Mucosa of stomach (tissue), 1 donor: ENCODE measurements around the gene USP17L15.
"Not testable (repeated sequence)": the region's sequence is repeated elsewhere in the genome, so short reads cannot be mapped to it uniquely, and the experiment has no call there.

ENCODE experiments used
- H3K27me3 ChIP-seq: one replicate; pipeline ENCODE4 v1.7.0; 2013; ENCODE audit warnings: mild to moderate bottlenecking, low read length; ENCODE audit not compliant: control insufficient read depth, insufficient read depth
- H3K36me3 ChIP-seq: one replicate; pipeline ENCODE4 v1.7.0; 2013; ENCODE audit warnings: low read length; ENCODE audit not compliant: control insufficient read depth, insufficient read depth
- H3K4me1 ChIP-seq: one replicate; pipeline ENCODE4 v1.7.0; 2013; ENCODE audit warnings: mild to moderate bottlenecking, low read length; ENCODE audit not compliant: control insufficient read depth, insufficient read depth
- H3K4me3 ChIP-seq: one replicate; pipeline ENCODE4 v1.7.0; 2013; ENCODE audit warnings: low read length
- H3K9ac ChIP-seq: one replicate; pipeline ENCODE4 v1.7.0; 2013; ENCODE audit warnings: mild to moderate bottlenecking, low read length, moderate library complexity
- H3K9me3 ChIP-seq: one replicate; pipeline ENCODE4 v1.7.0; 2013; ENCODE audit warnings: mild to moderate bottlenecking, low read length, moderate library complexity; ENCODE audit not compliant: control insufficient read depth
- donor health status: Pancreatic carcinoma.

Gene USP17L15

DNA sequence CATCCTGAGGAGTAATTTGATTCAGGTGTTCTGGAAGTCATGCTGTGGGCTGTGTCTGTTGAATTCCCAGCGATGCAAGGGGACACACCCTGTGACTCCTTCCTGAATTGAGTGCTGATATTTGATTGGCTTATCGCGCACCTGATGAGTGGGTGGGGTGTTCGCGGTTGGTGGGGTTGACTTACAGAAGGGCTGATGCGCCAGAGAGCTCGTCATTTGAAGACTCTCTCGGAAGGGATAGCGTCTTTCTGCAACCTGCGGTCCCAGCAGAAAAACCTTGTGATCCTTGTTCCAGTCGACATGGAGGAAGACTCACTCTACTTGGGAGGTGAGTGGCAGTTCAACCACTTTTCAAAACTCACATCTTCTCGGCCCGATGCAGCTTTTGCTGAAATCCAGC lies 28.4 kb downstream of the USP17L15 start, which contains the start of gene USP17L21:
Gene USP17L21, plus strand, starts transcription at position 301 of the 400 bp plus-strand sequence. Its CDS starts 0 bp downstream, at position 301.
- not testable (repeated sequence) for H3K9me3 ChIP-seq, H3K4me1 ChIP-seq, H3K9ac ChIP-seq, H3K27me3 ChIP-seq, H3K4me3 ChIP-seq, H3K36me3 ChIP-seq

GRCh38 chr4:9267319-9267718 lies 33.1 kb downstream of the USP17L15 start, which contains the start of gene USP17L22:
Gene USP17L22 (plus strand): TSS chr4:9267619. CDS start chr4:9267619, 0 bp downstream.
- H3K9ac ChIP-seq, H3K36me3 ChIP-seq, H3K9me3 ChIP-seq, H3K4me1 ChIP-seq, H3K27me3 ChIP-seq, H3K4me3 ChIP-seq: not testable (repeated sequence)

DNA sequence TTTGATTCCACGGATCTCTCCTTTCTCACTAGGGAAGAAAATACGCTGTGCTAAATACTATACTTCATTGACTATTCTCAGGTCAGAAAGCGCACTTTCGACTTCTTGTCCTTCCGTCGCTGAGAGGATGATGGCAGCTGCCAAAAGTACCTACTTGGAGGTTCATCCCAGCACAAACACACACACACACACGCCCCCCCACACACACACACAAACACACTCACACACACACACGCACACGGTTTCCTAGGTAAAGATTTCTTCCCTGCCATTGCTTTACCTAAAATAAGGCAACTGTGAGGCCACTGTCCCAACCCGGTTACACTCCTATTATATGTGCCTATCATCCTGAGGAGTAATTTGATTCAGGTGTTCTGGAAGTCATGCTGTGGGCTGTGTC lies 37.5 kb downstream of the USP17L15 start:
- H3K9ac ChIP-seq, H3K9me3 ChIP-seq, H3K36me3 ChIP-seq, H3K4me1 ChIP-seq, H3K4me3 ChIP-seq, H3K27me3 ChIP-seq: not testable (repeated sequence)
